ENCODE measurements around the gene WDR41. TPM values are rescaled to one million over a fixed set of nuclear protein-coding genes. Genes with fewer than 3 reads are reported as not detected.

Gene WDR41
- total RNA-seq, 1 experiment from 2014 or later = 25.2 TPM

GRCh38 chr5:77431719-77432118, 60.4 kb downstream of the WDR41 start:
- Histone ChIP-seq H3K9me3 (ENCODE audit: insufficient read depth, low read depth) (no peaks in the 10 kb centered on the region), H2AFZ (no peak overlapping the region), H3K27me3 (ENCODE audit: insufficient read depth, low read depth) (no peaks in the 10 kb centered on the region), H3K36me3 (ENCODE audit: low read depth) (no peaks in the 10 kb centered on the region), H3K4me3 (no peak overlapping the region), H3K79me2 (ENCODE audit: low read depth) (no peaks in the 10 kb centered on the region), H3K4me1 (replicated peaks; ENCODE audit: insufficient read depth) (peaks cover 18% of the 10 kb centered on the region), H4K20me1 (ENCODE audit: insufficient read depth) (no peaks in the 10 kb centered on the region), H3K9me2 (ENCODE audit: insufficient read depth) (no peaks in the 10 kb centered on the region), H3F3A (ENCODE audit: insufficient read depth, low read depth) (peaks cover 7% of the 10 kb centered on the region), H3K27ac (no peak overlapping the region), H3K4me2 (no peak overlapping the region)
- TF ChIP-seq EZH2 (IDR thresholded peaks at IDR 0.05; ENCODE audit: low read depth) = no peak
- TF ChIP-seq CTCF (conservative IDR thresholded peaks at IDR 0.05) = no peak
- no TSS peak for BruUV-seq (replicated peaks)
- ChIA-PET POLR2A (ENCODE audit: unreplicated experiment) (no interaction called here), CTCF (no interaction called here)
- no peak for DNase-seq
- intact Hi-C loops (cut with micrococcal nuclease; ENCODE audit: unreplicated experiment) = no loop called here

GRCh38 chr5:77431286-77431685, 60.8 kb downstream of the WDR41 start:
- no peaks in the 10 kb centered on the region for H3K79me2 ChIP-seq (ENCODE audit: low read depth)
- H4K20me1 ChIP-seq (ENCODE audit: insufficient read depth) = no peaks in the 10 kb centered on the region
- H3K4me1 ChIP-seq (replicated peaks; ENCODE audit: insufficient read depth) = peaks cover 22% of the 10 kb centered on the region
- H3K27me3 ChIP-seq (ENCODE audit: insufficient read depth, low read depth) = no peaks in the 10 kb centered on the region
- TF ChIP-seq EZH2 (IDR thresholded peaks at IDR 0.05; ENCODE audit: low read depth) (no peak), CTCF (conservative IDR thresholded peaks at IDR 0.05) (no peak)
- H2AFZ ChIP-seq = no peak overlapping the region
- no peaks in the 10 kb centered on the region for H3K36me3 ChIP-seq (ENCODE audit: low read depth)
- intact Hi-C loops (cut with micrococcal nuclease; ENCODE audit: unreplicated experiment) = no loop called here
- H3K4me2 ChIP-seq = no peak overlapping the region
- no peaks in the 10 kb centered on the region for H3K9me2 ChIP-seq (ENCODE audit: insufficient read depth)
- no TSS peak for BruUV-seq (replicated peaks)
- peak in 1 of 2 experiments; percentile 82 for DNase-seq
- peaks cover 11% of the 10 kb centered on the region for H3F3A ChIP-seq (ENCODE audit: insufficient read depth, low read depth)
- H3K9me3 ChIP-seq (ENCODE audit: insufficient read depth, low read depth) = no peaks in the 10 kb centered on the region
- CTCF ChIA-PET = no interaction called here
- H3K27ac ChIP-seq = no peak overlapping the region
- no peak overlapping the region for H3K4me3 ChIP-seq
- POLR2A ChIA-PET (ENCODE audit: unreplicated experiment) = no interaction called here

GRCh38 chr5:77430726-77431125, 61.4 kb downstream of the WDR41 start:
- no peak for TF ChIP-seq CTCF (conservative IDR thresholded peaks at IDR 0.05)
- TF ChIP-seq EZH2 (IDR thresholded peaks at IDR 0.05; ENCODE audit: low read depth) = no peak
- Histone ChIP-seq H3K9me2 (ENCODE audit: insufficient read depth) (no peaks in the 10 kb centered on the region), H3F3A (ENCODE audit: insufficient read depth, low read depth) (peaks cover 16% of the 10 kb centered on the region), H3K79me2 (ENCODE audit: low read depth) (no peaks in the 10 kb centered on the region), H3K36me3 (ENCODE audit: low read depth) (no peaks in the 10 kb centered on the region), H2AFZ (no peak overlapping the region), H3K27me3 (ENCODE audit: insufficient read depth, low read depth) (no peaks in the 10 kb centered on the region), H4K20me1 (ENCODE audit: insufficient read depth) (no peaks in the 10 kb centered on the region), H3K4me1 (replicated peaks; ENCODE audit: insufficient read depth) (peaks cover 28% of the 10 kb centered on the region), H3K27ac (no peak overlapping the region), H3K4me3 (no peak overlapping the region), H3K9me3 (ENCODE audit: insufficient read depth, low read depth) (no peaks in the 10 kb centered on the region), H3K4me2 (no peak overlapping the region)
- BruUV-seq (replicated peaks) = no TSS peak
- ChIA-PET CTCF (no interaction called here), POLR2A (ENCODE audit: unreplicated experiment) (no interaction called here)
- DNase-seq = peak in 1 of 2 experiments; percentile 48
- intact Hi-C loops (cut with micrococcal nuclease; ENCODE audit: unreplicated experiment) = no loop called here
